Ishikawa (cell line): ENCODE data around the gene TXNDC2.

Source experiments
- CEBPB ChIP-seq: IDR thresholded peaks from 2 replicates; pipeline ENCODE4 v1.6.1; 2012
- CREB1 ChIP-seq: IDR thresholded peaks from 2 replicates; pipeline ENCODE4 v1.6.1; 2012; ENCODE audit warnings: low read depth
- EGR1 ChIP-seq: IDR thresholded peaks from 2 replicates; pipeline ENCODE4 v1.6.1; 2012
- EP300 ChIP-seq: IDR thresholded peaks from 2 replicates; pipeline ENCODE4 v1.6.1; 2012; ENCODE audit warnings: borderline replicate concordance
- FOXM1 ChIP-seq: IDR thresholded peaks from 2 replicates; pipeline ENCODE4 v1.6.1; 2012; ENCODE audit warnings: low read depth, borderline replicate concordance
- MAX ChIP-seq: IDR thresholded peaks from 2 replicates; pipeline ENCODE4 v1.6.1; 2012
- NFIC ChIP-seq: IDR thresholded peaks from 2 replicates; pipeline ENCODE4 v1.6.1; 2012
- RAD21 ChIP-seq: IDR thresholded peaks from 2 replicates; pipeline ENCODE4 v1.6.1; 2012; ENCODE audit warnings: low read depth
- REST ChIP-seq: IDR thresholded peaks from 2 replicates; pipeline ENCODE4 v1.6.1; 2012; ENCODE audit warnings: low read depth, mild to moderate bottlenecking
- TAF1 ChIP-seq: IDR thresholded peaks from 2 replicates; pipeline ENCODE4 v1.6.1; 2012; ENCODE audit warnings: low read depth, mild to moderate bottlenecking
- TCF12 ChIP-seq: IDR thresholded peaks from 2 replicates; pipeline ENCODE4 v1.6.1; 2012; ENCODE audit warnings: low read depth
- TEAD4 ChIP-seq: IDR thresholded peaks from 2 replicates; pipeline ENCODE4 v1.6.1; 2012
- USF1 ChIP-seq: IDR thresholded peaks from 2 replicates; pipeline ENCODE4 v1.6.1; 2012
- YY1 ChIP-seq: IDR thresholded peaks from 2 replicates; pipeline ENCODE4 v1.6.1; 2012; ENCODE audit warnings: low read depth
- ZBTB7A ChIP-seq: IDR thresholded peaks from 2 replicates; pipeline ENCODE4 v1.6.1; 2012; ENCODE audit warnings: low read depth

TXNDC2 gene

GRCh38 chr18:9886005-9886348 lies 204 bp downstream of the TXNDC2 start:
- no peak for TF ChIP-seq MAX
- TF ChIP-seq FOXM1, result no peak
- TF ChIP-seq TCF12, result no peak
- TF ChIP-seq USF1, result no peak
- TF ChIP-seq YY1, result no peak
- TF ChIP-seq CEBPB, result no peak
- no peak for TF ChIP-seq EGR1
- no peak for TF ChIP-seq RAD21
- TF ChIP-seq REST, result no peak
- TF ChIP-seq CREB1, result no peak
- no peak for TF ChIP-seq TEAD4
- TF ChIP-seq EP300, result no peak
- TF ChIP-seq ZBTB7A, result no peak
- TF ChIP-seq NFIC, result no peak
- TF ChIP-seq TAF1, result no peak

GRCh38 chr18:9887992-9888391 lies 2.2 kb downstream of the TXNDC2 start:
- TF ChIP-seq TAF1 (no peak), TEAD4 (no peak), NFIC (no peak), RAD21 (no peak), YY1 (no peak), CREB1 (no peak), FOXM1 (no peak), MAX (no peak), ZBTB7A (no peak)

GRCh38 chr18:9890196-9890595 lies 4.4 kb downstream of the TXNDC2 start:
- TF ChIP-seq RAD21 (no peak), ZBTB7A (no peak), NFIC (no peak), TCF12 (no peak)

GRCh38 chr18:9890957-9891356 lies 5.2 kb downstream of the TXNDC2 start:
- TF ChIP-seq USF1, result no peak
- no peak for TF ChIP-seq EP300
- TF ChIP-seq REST, result no peak
- no peak for TF ChIP-seq FOXM1
- no peak for TF ChIP-seq YY1
- no peak for TF ChIP-seq TAF1
- no peak for TF ChIP-seq ZBTB7A
- no peak for TF ChIP-seq CEBPB
- TF ChIP-seq EGR1, result no peak
- no peak for TF ChIP-seq TEAD4
- TF ChIP-seq NFIC, result no peak
- no peak for TF ChIP-seq MAX
- no peak for TF ChIP-seq TCF12
- no peak for TF ChIP-seq CREB1
- no peak for TF ChIP-seq RAD21

GRCh38 chr18:9894454-9895068 lies 8.8 kb downstream of the TXNDC2 start:
- TF ChIP-seq USF1, result no peak
- TF ChIP-seq FOXM1, result no peak
- TF ChIP-seq REST, result no peak
- no peak for TF ChIP-seq TEAD4
